ENCODE data around the gene NFKBIB.

The NFKBIB gene

DNA sequence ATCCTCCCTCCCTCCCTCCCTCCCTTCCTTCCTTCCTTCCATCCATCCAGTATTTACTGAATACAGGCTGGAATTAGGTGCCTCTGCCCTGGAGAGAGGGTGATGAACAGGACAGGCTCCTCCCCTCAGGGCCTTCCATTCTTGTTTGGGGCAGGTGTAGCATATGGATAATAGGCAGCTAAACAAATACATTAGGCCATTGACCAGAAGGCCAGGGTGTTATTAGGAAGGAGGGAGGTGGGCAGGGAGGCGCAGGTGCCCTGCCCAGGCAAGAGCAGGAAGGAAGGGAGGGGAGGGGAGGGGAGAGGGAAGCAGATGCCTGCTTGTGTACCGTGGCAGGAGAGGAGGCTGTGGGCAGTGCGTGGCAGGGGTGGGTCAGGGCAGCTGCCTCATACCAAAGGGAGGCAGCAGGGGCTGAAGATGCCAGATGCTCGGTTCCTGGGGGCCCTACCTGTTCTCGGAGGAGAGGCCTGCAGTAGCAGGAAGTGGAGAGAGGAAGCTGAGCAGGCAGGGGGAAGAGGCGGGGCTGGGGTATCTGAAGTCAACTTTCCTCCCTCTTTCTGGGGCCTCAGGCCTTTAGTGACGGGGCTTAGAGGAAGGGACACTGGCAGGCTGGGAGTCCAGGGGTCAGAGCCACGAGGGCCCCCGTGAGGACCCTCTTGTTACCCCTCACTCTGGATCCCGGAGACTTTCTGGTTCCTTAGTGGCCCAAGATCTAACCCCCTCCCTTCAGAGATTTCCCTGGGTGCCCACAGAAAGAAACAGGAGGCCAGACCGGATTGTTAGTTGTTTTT is 21.8 kb upstream of the NFKBIB start, which contains the start of gene RINL:
RINL (minus strand) TSS at position 495 of the 794 bp plus-strand sequence. CDS start 1,533 bp downstream, outside the sequence.
- Histone ChIP-seq H3K4me2 (ENCODE audit: low read length) (peak within 1 kb of the TSS; percentile 85), H3K4me3 (ENCODE audit: low read length) (peak within 1 kb of the TSS; percentile 82), H3K9me3 (ENCODE audit: control insufficient read depth, insufficient read depth, low read length) (no peaks in the 10 kb centered on the region), H4K20me1 (ENCODE audit: control insufficient read depth, insufficient read depth, low read depth, low read length) (no peaks in the 10 kb centered on the region), H3K4me1 (ENCODE audit: control insufficient read depth, low read length) (peaks cover 27% of the 10 kb centered on the region), H3K27ac (ENCODE audit: low read depth, low read length) (peak within 1 kb of the TSS; percentile 71), H3K36me3 (ENCODE audit: control insufficient read depth, low read length) (peaks cover 5% of the 10 kb centered on the region; the same call in 1 of the 2 replicates), H3K9me2 (replicated peaks; ENCODE audit: control insufficient read depth, low read length) (no peaks in the 10 kb centered on the region), H3F3A (ENCODE audit: control insufficient read depth, insufficient read depth) (peaks cover 10% of the 10 kb centered on the region; the same call in 1 of the 2 replicates), H3K79me2 (ENCODE audit: control insufficient read depth, low read length) (peaks cover 11% of the 10 kb centered on the region), H3K27me3 (ENCODE audit: control insufficient read depth, low read length) (no peaks in the 10 kb centered on the region)
- TF ChIP-seq, protein P1, sequence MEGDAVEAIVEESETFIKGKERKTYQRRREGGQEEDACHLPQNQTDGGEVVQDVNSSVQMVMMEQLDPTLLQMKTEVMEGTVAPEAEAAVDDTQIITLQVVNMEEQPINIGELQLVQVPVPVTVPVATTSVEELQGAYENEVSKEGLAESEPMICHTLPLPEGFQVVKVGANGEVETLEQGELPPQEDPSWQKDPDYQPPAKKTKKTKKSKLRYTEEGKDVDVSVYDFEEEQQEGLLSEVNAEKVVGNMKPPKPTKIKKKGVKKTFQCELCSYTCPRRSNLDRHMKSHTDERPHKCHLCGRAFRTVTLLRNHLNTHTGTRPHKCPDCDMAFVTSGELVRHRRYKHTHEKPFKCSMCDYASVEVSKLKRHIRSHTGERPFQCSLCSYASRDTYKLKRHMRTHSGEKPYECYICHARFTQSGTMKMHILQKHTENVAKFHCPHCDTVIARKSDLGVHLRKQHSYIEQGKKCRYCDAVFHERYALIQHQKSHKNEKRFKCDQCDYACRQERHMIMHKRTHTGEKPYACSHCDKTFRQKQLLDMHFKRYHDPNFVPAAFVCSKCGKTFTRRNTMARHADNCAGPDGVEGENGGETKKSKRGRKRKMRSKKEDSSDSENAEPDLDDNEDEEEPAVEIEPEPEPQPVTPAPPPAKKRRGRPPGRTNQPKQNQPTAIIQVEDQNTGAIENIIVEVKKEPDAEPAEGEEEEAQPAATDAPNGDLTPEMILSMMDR (IDR thresholded peaks at IDR 0.05; ENCODE audit: low read depth, low read length, poor library complexity, severe bottlenecking), result no peak
- TF ChIP-seq EZH2phosphoT487 (IDR thresholded peaks at IDR 0.05; ENCODE audit: borderline replicate concordance, low read length), result no peak

DNA sequence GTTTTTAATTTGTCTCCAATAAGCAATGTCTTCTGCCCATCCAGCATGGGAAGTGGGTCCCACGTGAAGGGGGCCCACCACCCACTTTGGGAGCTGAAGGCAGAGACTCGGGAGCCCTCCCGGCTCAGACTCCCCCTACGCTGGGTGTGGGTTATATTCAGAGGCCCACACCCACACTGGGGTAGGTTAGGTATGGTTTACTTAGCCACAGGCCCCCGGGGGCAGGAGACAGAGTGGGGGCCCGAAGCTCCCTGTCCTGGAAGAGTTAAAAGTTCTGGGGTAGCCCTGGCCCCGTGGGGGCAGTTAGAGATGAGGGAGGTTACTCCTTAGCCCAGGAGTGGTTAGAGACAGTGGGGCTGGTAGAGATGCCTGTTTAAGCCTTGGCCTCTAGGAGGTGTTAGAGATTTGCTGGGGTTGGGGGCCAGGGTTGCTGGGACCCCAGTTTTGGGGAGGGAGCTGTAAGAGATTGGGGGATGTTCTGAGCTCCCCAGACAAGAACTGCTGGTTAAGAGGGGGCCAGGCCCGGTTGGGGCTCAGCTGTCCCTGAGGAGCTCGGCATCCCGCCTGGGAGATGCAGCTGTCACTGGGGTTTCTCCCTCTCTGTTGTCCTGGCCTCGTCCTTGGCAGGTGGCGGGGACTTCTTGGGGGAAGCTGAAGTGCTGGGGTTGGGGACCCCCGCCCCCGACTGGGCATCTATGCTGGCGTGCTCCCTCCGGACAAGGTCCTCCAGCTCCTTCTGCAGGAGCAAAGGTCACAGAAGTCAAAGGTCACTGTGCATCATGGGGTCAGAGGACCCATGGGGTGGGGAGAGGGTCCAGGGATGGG is 21.0 kb upstream of the NFKBIB start:
- Histone ChIP-seq H3K4me2 (ENCODE audit: low read length) (peak overlapping the region; percentile 85), H3K27ac (ENCODE audit: low read depth, low read length) (peak overlapping the region; percentile 71), H3K36me3 (ENCODE audit: control insufficient read depth, low read length) (peaks cover 5% of the 10 kb centered on the region; the same call in 1 of the 2 replicates), H3K9me2 (replicated peaks; ENCODE audit: control insufficient read depth, low read length) (no peaks in the 10 kb centered on the region), H3K4me1 (ENCODE audit: control insufficient read depth, low read length) (peaks cover 28% of the 10 kb centered on the region), H4K20me1 (ENCODE audit: control insufficient read depth, insufficient read depth, low read depth, low read length) (no peaks in the 10 kb centered on the region), H3F3A (ENCODE audit: control insufficient read depth, insufficient read depth) (peaks cover 6% of the 10 kb centered on the region; the same call in 1 of the 2 replicates), H3K27me3 (ENCODE audit: control insufficient read depth, low read length) (no peaks in the 10 kb centered on the region), H3K79me2 (ENCODE audit: control insufficient read depth, low read length) (peaks cover 11% of the 10 kb centered on the region), H3K4me3 (ENCODE audit: low read length) (peak overlapping the region; percentile 82), H3K9me3 (ENCODE audit: control insufficient read depth, insufficient read depth, low read length) (no peaks in the 10 kb centered on the region)
- no peak for TF ChIP-seq EZH2phosphoT487 (IDR thresholded peaks at IDR 0.05; ENCODE audit: borderline replicate concordance, low read length)
- TF ChIP-seq, protein P1 (IDR thresholded peaks at IDR 0.05; ENCODE audit: low read depth, low read length, poor library complexity, severe bottlenecking), result peak; percentile 30

DNA sequence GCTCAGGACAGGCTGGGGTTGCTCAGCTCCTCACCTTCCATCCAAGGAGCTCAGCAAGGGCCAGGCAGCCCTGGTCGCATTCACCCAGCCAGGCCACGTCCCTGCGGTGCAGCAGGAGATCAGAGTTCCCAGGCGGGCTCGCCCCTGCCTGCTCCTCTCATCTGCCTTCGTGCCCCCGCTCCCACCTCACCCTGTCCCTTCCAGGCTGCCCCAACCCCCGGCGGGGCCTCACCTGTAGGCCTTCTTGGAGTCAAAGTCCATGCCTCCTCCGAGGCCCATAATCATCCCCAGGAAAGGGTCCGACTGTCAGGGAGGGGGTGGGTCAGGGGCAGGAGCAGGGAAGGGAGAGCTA is 20.4 kb upstream of the NFKBIB start:
- Histone ChIP-seq H3K4me3 (ENCODE audit: low read length) (peak overlapping the region; percentile 82; the same call in 1 of the 2 replicates), H4K20me1 (ENCODE audit: control insufficient read depth, insufficient read depth, low read depth, low read length) (no peaks in the 10 kb centered on the region), H3K36me3 (ENCODE audit: control insufficient read depth, low read length) (peaks cover 5% of the 10 kb centered on the region; the same call in 1 of the 2 replicates), H3K27ac (ENCODE audit: low read depth, low read length) (no peak overlapping the region), H3K79me2 (ENCODE audit: control insufficient read depth, low read length) (peaks cover 11% of the 10 kb centered on the region), H3K27me3 (ENCODE audit: control insufficient read depth, low read length) (no peaks in the 10 kb centered on the region), H3F3A (ENCODE audit: control insufficient read depth, insufficient read depth) (peaks cover 6% of the 10 kb centered on the region; the same call in 1 of the 2 replicates), H3K9me3 (ENCODE audit: control insufficient read depth, insufficient read depth, low read length) (no peaks in the 10 kb centered on the region), H3K9me2 (replicated peaks; ENCODE audit: control insufficient read depth, low read length) (no peaks in the 10 kb centered on the region), H3K4me1 (ENCODE audit: control insufficient read depth, low read length) (peaks cover 28% of the 10 kb centered on the region), H3K4me2 (ENCODE audit: low read length) (peak overlapping the region; percentile 85)
- no peak for TF ChIP-seq EZH2phosphoT487 (IDR thresholded peaks at IDR 0.05; ENCODE audit: borderline replicate concordance, low read length)
- TF ChIP-seq, protein P1 (IDR thresholded peaks at IDR 0.05; ENCODE audit: low read depth, low read length, poor library complexity, severe bottlenecking), result no peak

Data from DOHH2 (cell line).